GM19099 (cell line): ENCODE data around the gene ZRANB3.

ENCODE experiments used
- POLR2A ChIP-seq: IDR thresholded peaks from 3 replicates; pipeline ENCODE4 v1.6.1; 2011; ENCODE audit warnings: low read depth; ENCODE audit not compliant: insufficient read length; ENCODE audit errors: extremely low read depth

ZRANB3 gene

GRCh38 chr2:135174049-135174809, 356.8 kb downstream of the ZRANB3 start:
- no peak for TF ChIP-seq POLR2A

- no peak for TF ChIP-seq POLR2A
Observed at GRCh38 chr2:135169900-135170753, 360.9 kb downstream of the ZRANB3 start.

GRCh38 chr2:135168204-135168856, 362.7 kb downstream of the ZRANB3 start:
- TF ChIP-seq POLR2A: no peak

GRCh38 chr2:135167273-135167672, 363.7 kb downstream of the ZRANB3 start:
- TF ChIP-seq POLR2A: no peak

GRCh38 chr2:135164431-135164830, 366.6 kb downstream of the ZRANB3 start:
- TF ChIP-seq POLR2A: no peak

GRCh38 chr2:135163901-135164300, 367.1 kb downstream of the ZRANB3 start:
- TF ChIP-seq POLR2A: no peak

- TF ChIP-seq POLR2A: no peak
Observed at GRCh38 chr2:135163306-135163705, 367.7 kb downstream of the ZRANB3 start.

- no peak for TF ChIP-seq POLR2A
Observed at GRCh38 chr2:135162786-135163185, 368.2 kb downstream of the ZRANB3 start.

- no peak for TF ChIP-seq POLR2A
Observed at GRCh38 chr2:135162377-135162776, 368.6 kb downstream of the ZRANB3 start.

GRCh38 chr2:135159191-135159590, 371.8 kb downstream of the ZRANB3 start:
- TF ChIP-seq POLR2A: no peak

- no peak for TF ChIP-seq POLR2A
Observed at GRCh38 chr2:135157856-135158255, 373.2 kb downstream of the ZRANB3 start.

GRCh38 chr2:135154962-135155361, 376.1 kb downstream of the ZRANB3 start:
- TF ChIP-seq POLR2A: no peak

- no peak for TF ChIP-seq POLR2A
Observed at GRCh38 chr2:135152361-135152760, 378.7 kb downstream of the ZRANB3 start.

- TF ChIP-seq POLR2A: no peak
Observed at GRCh38 chr2:135151615-135152014, 379.4 kb downstream of the ZRANB3 start.

GRCh38 chr2:135150725-135151124, 380.3 kb downstream of the ZRANB3 start:
- TF ChIP-seq POLR2A: no peak
